Ishikawa (cell line): Measurements from ENCODE around the gene RIN3.

Experiments
- CEBPB ChIP-seq: IDR thresholded peaks from 2 replicates; pipeline ENCODE4 v1.6.1; 2012
- CREB1 ChIP-seq: IDR thresholded peaks from 2 replicates; pipeline ENCODE4 v1.6.1; 2012; ENCODE audit warnings: low read depth
- EGR1 ChIP-seq: IDR thresholded peaks from 2 replicates; pipeline ENCODE4 v1.6.1; 2012
- EP300 ChIP-seq: IDR thresholded peaks from 2 replicates; pipeline ENCODE4 v1.6.1; 2012; ENCODE audit warnings: borderline replicate concordance
- MAX ChIP-seq: IDR thresholded peaks from 2 replicates; pipeline ENCODE4 v1.6.1; 2012
- NFIC ChIP-seq: IDR thresholded peaks from 2 replicates; pipeline ENCODE4 v1.6.1; 2012
- RAD21 ChIP-seq: IDR thresholded peaks from 2 replicates; pipeline ENCODE4 v1.6.1; 2012; ENCODE audit warnings: low read depth
- REST ChIP-seq: IDR thresholded peaks from 2 replicates; pipeline ENCODE4 v1.6.1; 2012; ENCODE audit warnings: low read depth, mild to moderate bottlenecking
- TAF1 ChIP-seq: IDR thresholded peaks from 2 replicates; pipeline ENCODE4 v1.6.1; 2012; ENCODE audit warnings: low read depth, mild to moderate bottlenecking
- TCF12 ChIP-seq: IDR thresholded peaks from 2 replicates; pipeline ENCODE4 v1.6.1; 2012; ENCODE audit warnings: low read depth
- USF1 ChIP-seq: IDR thresholded peaks from 2 replicates; pipeline ENCODE4 v1.6.1; 2012
- YY1 ChIP-seq: IDR thresholded peaks from 2 replicates; pipeline ENCODE4 v1.6.1; 2012; ENCODE audit warnings: low read depth
- ZBTB7A ChIP-seq: IDR thresholded peaks from 2 replicates; pipeline ENCODE4 v1.6.1; 2012; ENCODE audit warnings: low read depth

- TF ChIP-seq EGR1 (no peak), EP300 (no peak), YY1 (no peak), TAF1 (no peak), ZBTB7A (no peak), REST (no peak), CEBPB (no peak), MAX (no peak), USF1 (no peak), TCF12 (no peak), RAD21 (no peak), CREB1 (no peak), NFIC (no peak)
These were observed 62.2 kb downstream of the RIN3 start for GRCh38 chr14:92575748-92576303.
